Fibroblast of skin of back (primary cell): ENCODE data around the gene AP3M1.
A peak's percentile ranks its signal among the peaks of the same experiment; 100 is the strongest.
"Not testable (repeated sequence)": the region's sequence is repeated elsewhere in the genome, so short reads cannot be mapped to it uniquely, and the experiment has no call there.

Experiments used
- DNase-seq: peaks from one replicate; pipeline ENCODE4 v3.0.0-alpha.2; 2013

Gene AP3M1

DNA sequence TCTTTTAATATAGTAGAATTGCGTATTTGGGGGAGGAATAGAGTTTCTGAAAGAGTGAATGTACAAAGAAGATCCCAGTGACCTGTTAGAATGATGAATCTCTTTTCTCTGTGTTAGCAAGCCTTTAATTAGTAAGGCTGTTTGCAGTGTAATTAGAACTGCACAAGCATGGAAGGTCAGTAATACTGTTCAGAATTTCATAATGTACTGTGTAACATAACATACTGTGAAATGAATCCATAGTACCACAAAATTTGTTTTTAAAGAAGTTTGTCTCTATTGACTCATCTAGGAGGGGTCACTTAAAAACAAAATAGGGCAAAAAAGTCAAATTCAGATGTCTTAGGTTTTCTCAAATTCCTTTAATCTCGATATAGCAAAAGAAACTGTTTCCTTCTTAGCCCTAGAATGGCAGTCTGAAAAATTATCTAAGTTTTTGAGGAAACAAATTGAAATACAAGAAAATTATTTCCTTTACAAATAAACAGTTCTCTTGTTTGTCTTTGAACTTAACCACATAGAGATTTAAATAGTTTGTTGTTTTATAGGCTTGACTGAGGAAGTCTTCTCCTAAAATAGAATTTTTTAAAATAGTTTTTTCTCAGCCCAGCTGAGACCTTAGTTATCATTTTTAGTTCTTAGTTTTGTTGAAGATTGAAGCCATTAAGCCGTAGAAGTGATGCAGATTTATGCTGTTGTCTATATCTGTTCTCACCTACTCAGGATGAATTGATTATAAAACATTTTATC lies 12.9 kb upstream of the AP3M1 start:
- DNase-seq: no peak

GRCh38 chr10:74160013-74160412 lies 9.4 kb upstream of the AP3M1 start:
- DNase-seq: no peak

- no peak for DNase-seq
Observed at GRCh38 chr10:74156919-74157289, 6.3 kb upstream of the AP3M1 start.

GRCh38 chr10:74153676-74154075 lies 3.0 kb upstream of the AP3M1 start:
- DNase-seq: no peak

DNA sequence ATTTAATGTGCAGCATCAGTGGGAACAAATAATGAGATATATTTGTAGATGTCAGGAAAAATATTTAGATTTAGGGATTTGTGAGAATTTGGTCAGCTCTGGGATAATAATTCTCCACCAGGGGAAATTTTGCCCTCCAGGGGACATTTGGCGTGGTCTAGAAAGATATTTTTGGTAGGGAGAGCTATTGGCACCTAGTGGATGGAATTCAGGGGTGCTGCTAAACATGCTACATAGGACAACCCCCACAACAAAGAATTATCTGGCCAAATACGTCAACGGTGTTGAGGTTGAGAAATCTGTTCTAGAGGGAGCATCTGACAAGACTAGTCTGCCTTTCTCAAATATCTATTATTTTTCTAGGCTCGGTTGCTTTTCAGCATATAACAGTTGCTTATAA lies 2.5 kb upstream of the AP3M1 start:
- DNase-seq: peak; percentile 59

DNA sequence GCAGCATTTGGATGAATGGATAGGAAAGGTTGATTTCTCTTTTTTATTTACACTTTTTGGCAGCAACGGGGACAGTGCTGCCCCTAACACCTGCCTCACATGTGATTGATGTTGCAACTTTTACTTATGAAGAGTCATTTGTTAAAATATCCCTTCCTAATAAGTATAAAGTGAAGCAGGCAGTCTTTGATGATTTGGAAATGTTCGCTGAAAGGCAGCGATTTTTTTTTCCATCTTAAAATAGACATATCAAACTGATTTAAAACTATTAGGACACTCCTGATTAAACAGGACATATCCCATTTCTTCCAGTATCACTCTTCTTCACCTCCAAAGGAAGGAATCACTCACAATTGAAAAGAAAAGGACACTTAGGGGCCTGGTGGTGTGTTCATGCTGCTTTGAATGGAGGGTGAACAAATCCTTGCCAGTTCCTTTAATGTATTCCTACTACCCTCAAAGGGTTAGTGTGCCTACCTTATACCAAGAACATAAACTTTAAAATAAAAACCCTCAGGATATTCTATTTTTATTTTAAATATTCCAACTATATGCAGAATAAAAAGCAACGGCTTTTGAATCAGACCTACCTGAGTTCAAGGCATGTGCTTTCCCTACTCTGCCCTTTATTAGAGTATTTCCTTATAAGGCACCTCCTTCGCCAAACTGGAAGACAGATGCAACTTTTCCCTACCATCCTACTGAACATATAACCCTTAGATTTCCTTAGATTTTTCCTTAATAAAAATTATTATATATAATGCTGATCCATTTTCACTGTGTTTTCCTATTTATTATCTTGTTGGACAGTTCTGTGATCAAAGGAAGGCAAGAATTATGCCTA lies 1.5 kb upstream of the AP3M1 start:
- no peak for DNase-seq

DNA sequence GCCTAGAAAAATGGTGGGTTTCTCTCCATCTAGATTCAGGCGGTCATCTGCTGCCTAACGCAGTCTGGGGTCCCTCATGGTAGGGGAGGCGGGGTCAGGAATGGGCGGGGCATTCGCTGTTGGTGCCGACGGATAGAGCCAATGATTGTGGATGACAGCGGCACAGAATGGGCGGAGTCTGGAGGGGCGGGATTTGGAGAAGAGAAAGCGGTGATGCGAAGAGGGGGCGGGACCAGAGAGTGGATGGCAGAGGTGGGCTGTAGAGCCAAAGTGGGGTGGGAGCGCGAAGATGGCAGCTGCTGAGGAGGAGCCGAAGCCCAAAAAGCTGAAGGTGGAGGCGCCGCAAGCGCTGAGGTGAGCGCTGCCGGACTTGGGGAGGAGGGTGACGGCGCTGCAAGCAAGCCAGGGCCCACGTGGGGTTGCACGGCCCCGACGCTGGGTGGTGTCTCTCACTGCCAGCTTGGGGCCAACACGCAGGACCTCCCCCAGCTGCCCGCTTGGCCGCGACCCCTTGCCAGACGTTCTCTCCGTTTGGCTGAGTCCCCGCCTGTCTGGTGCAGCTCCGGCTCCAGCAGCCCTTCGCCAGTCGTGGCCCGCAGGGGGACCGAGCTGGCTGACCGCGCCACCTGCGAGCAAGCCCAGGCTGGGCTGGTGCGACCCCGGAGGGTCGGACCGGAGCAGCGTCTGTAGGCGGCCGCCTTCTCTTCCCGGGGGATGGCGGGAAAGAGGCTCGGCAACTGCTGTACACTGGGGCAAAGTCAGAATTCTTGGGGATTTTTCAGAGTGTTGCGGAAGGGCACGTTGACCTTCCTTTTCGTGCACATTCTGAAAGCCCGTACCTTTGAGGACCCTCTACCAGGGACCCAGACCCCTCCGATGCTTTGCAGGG lies 606 bp upstream of the AP3M1 start, which contains the start of gene ADK:
ADK (plus strand) TSS at position 232 of the 889 bp plus-strand sequence; CDS start at position 290, 58 bp downstream.
- peak; percentile 98 for DNase-seq

- not testable (repeated sequence) for DNase-seq
Observed at GRCh38 chr10:74146980-74147379, 3.6 kb downstream of the AP3M1 start.

DNA sequence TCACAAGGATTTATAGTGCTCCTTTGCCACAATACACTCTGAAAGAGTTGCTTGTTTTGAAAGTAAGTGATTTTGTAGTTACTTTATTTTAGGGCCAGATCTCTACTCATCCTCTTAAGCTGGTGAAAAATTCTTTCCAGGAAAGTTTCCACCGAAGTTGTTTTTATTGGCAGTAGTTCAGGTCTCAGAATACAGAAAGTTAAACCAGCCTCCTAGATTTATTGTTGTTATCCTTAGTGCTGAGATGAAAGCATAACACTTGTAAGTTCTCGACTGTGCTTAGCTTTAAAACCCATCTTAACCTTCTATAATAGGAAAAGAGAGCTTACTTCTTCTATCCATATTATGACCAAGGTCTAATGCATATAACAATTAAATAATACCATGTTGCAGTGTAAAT lies 5.5 kb downstream of the AP3M1 start:
- DNase-seq: peak; percentile 84

- no peak for DNase-seq
Observed at GRCh38 chr10:74140553-74140952, 10.1 kb downstream of the AP3M1 start.

DNA sequence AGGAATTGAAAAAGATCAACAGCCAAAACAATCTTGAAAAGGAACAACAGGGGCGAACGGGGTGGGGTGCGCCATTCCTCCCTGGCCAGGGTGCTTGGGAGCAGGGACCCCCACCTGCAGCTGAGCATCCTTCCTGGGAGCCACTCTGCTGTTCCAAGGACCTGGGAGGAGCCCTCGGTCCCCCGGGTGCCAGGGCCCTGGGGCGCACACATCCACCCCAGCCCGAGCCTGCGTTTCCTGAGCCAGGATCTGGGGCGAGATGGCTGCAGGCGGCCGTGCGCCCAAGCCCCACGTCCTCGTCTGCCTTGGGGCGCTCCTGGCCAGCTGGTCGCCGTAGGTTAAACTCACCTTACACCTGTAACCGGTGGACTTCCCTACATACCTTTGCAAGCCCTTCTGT lies 10.6 kb downstream of the AP3M1 start:
- no peak for DNase-seq

DNA sequence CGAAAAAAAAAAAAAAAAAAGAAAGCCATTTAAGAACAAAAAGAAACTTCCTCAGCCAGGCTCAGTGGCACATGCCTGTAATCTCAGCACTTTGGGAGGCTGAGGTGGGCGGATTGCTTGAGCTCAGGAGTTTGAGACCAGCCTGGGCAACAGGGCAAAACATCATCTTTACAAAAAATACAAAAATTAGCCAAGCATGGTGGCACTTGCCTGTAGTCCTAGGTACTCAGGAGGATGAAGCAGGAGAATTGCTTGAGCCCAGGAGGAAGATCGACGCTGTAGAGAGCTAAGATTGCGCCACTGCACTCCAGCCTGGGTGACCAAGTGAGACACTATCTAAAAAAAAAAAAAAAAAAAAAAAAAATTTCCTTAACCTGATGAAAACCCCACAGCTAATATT lies 12.0 kb downstream of the AP3M1 start:
- not testable (repeated sequence) for DNase-seq

GRCh38 chr10:74137992-74138391 lies 12.6 kb downstream of the AP3M1 start:
- DNase-seq: no peak

DNA sequence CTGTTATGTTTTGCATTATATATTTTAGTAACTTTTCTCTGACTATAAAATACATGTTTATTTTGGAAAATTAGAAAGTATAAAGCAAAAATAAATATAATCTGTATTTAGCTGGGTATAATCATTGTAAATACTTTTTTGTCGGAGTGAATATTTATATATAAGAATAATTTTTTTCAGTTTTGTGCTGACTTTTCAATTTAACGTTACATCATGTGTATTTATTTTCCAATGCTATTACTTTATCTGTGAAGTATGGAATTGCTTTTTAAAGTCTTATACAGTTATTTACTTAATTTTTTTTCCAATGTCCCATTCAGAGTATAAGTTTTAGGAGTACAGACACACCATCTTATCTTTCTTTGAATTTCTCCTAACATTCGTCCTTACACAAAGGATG lies 15.2 kb downstream of the AP3M1 start:
- no peak for DNase-seq

DNA sequence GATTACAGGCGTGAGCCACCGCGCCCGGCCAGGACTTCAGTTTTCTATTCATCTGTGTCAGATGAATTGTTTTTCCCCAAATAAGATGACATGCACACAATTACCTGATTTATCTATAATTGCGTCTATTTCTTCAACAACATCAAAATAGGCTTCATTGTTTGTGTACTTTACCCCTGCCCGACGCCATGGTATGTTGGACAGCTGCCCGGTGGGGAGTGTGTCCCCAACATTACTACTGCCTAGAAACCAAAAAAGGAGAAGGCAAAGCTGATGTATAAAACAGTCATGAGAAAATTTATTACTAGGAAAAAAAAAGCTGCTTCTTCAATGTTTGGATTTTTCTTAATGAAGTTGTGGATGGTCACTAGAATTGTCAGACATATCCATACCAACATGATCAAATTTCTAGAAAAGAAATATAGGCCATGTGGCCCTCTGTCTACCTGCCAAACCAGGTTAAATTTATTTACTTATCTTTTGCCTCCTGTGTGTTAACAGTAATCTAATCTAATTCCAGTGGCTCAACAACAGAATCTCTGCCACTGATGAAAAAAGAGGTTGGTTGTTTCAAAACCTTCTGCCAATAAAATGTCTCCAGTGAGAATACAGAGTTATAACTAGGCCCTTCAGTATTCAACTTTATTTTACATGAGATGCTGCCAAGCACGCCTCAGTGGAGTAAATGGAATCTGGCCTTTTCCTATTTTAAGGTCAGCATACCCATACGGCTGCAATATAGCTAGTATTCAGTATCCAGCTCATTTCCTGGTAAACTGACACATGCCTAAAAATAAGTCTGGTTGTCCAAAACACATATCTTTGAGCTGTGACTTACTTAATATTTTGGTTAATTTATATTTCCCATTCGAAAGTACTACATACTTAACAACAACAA lies 16.5 kb downstream of the AP3M1 start:
- DNase-seq: no peak

DNA sequence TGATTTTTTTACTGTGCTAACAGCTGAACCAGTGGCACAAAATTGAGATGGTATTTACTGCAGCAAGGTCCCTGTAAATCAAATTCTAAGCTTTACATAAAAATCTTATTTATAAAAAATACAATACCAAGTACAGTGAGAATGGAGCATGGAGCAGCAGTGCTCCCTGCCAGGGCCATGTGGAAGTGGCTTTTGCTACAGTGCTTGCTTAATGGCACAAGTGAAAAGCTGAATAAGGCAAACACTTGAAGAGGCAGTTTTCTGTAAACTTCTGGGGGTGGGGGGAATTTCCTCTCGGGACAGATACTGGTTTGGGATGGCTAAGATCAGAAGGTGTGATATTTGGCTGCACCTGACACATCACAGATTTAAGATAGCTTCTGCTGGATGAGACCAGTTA lies 27.5 kb downstream of the AP3M1 start:
- DNase-seq: no peak

GRCh38 chr10:74122060-74122459 lies 28.6 kb downstream of the AP3M1 start:
- no peak for DNase-seq

- no peak for DNase-seq
Observed at GRCh38 chr10:74121368-74121767, 29.3 kb downstream of the AP3M1 start.

DNA sequence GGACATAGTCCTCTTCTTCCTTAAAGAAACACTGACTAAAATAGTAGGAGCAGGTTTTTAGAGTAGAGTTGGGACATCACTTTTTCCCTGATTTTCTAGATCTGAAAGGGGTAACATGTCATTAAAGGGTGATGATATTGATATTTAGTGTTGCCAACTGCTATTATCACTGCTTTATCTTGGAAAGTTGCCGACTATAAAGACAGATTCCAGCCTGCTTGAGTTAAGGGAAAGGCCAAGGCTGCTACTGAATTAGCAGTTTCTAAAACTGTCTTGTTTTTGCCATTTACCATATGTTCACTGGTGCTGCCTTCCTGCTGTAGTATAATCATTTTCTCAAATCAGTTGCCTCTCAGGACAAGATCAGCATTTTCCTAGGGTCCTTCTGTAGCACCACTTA lies 29.7 kb downstream of the AP3M1 start:
- no peak for DNase-seq

- peak; percentile 44 for DNase-seq
Observed at GRCh38 chr10:74118804-74119203, 31.8 kb downstream of the AP3M1 start.

DNA sequence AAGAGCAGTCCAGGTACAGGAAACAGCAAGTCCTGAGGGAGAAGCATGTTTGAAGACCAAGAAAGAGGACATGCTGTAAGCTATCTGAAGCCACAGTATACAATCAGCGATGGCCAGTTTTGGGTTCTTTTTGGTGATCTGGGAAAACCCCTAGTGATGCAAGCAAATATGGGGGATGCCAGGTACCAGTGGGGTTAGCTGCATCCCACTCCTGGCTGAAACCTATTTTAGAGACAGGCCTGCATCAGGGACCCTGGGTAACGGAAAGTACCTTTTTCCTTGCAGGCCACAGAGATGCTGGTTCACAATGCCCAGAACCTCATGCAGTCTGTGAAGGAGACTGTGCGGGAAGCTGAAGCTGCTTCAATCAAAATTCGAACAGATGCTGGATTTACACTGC lies 32.9 kb downstream of the AP3M1 start:
- no peak for DNase-seq

- DNase-seq: no peak
Observed at GRCh38 chr10:74114041-74114448, 36.6 kb downstream of the AP3M1 start.
